HFFc6 (cell line): ENCODE results near the gene KLK15. TPM values are rescaled to one million over a fixed set of nuclear protein-coding genes. Genes with fewer than 3 reads are reported as not detected.

Source experiments
- DNase-seq: peaks from one replicate; pipeline ENCODE4 v3.0.0-alpha.2; 2018
- H3K27ac Mint-ChIP-seq: 2 replicates; pipeline ENCODE4 v1.8.0; 2020; ENCODE audit warnings: mild to moderate bottlenecking, mixed read lengths
- H3K27me3 Mint-ChIP-seq: 2 replicates; pipeline ENCODE4 v1.8.0; 2021; ENCODE audit warnings: mild to moderate bottlenecking, moderate library complexity, mixed read lengths; ENCODE audit not compliant: insufficient read depth
- H3K36me3 Mint-ChIP-seq: 2 replicates; pipeline ENCODE4 v1.8.0; 2021; ENCODE audit warnings: low read depth, mixed read lengths
- H3K4me1 Mint-ChIP-seq: 2 replicates; pipeline ENCODE4 v1.8.0; 2020; ENCODE audit warnings: low read depth, mixed read lengths
- H3K4me3 Mint-ChIP-seq: 2 replicates; pipeline ENCODE4 v1.8.0; 2020; ENCODE audit warnings: mild to moderate bottlenecking, moderate library complexity, mixed read lengths
- H3K9me3 Mint-ChIP-seq: 2 replicates; pipeline ENCODE4 v1.8.0; 2020; ENCODE audit warnings: mild to moderate bottlenecking, mixed read lengths
- CTCF ChIP-seq: fragments of 200-600 bp; sonication (generic); IDR thresholded peaks from 2 replicates; pipeline ENCODE4 v1.5.0; 2021; ENCODE audit warnings: antibody characterized with exemption, mild to moderate bottlenecking
- total RNA-seq, 6 experiments: library from RNA; stranded (reverse); fragmentation: NEBNext Ultra II Directional; extraction: Animal tissue kit (Norgen Biotek cat#: 25700); gene quantifications; 2 replicates in 1 of 6; 3 replicates in 5 of 6; pipeline ENCODE4 v1.2.3, GENCODE V29; 2021

The KLK15 gene
- total RNA-seq, 6 experiments from 2014 or later, result not detected

GRCh38 chr19:50857366-50857765 is 24.0 kb upstream of the KLK15 start:
- no peaks in the 10 kb centered on the region for H3K4me1 Mint-ChIP-seq
- H3K27me3 Mint-ChIP-seq, result peaks cover 10% of the 10 kb centered on the region

GRCh38 chr19:50854636-50855410 is 21.4 kb upstream of the KLK15 start, which contains the start of gene KLK3:
KLK3 (plus strand) TSS chr19:50854915; CDS start chr19:50854956, 41 bp downstream.
- TF ChIP-seq CTCF, result no peak
- Mint-ChIP-seq H3K27me3 (peaks cover 17% of the 10 kb centered on the region), H3K36me3 (no peaks in the 10 kb centered on the region; the same call in 1 of the 2 replicates), H3K4me1 (no peaks in the 10 kb centered on the region), H3K9me3 (peaks cover 20% of the 10 kb centered on the region; the same call in 1 of the 2 replicates), H3K4me3 (no peak within 1 kb of the TSS), H3K27ac (no peak within 1 kb of the TSS)
- no peak for DNase-seq

More at GRCh38 chr19:50857366-50857765, 24.0 kb upstream of the KLK15 start:
- DNase-seq, result no peak
- no peaks in the 10 kb centered on the region; the same call in 1 of the 2 replicates for H3K36me3 Mint-ChIP-seq
- no peak overlapping the region for H3K4me3 Mint-ChIP-seq
- H3K9me3 Mint-ChIP-seq, result peaks cover 18% of the 10 kb centered on the region; the same call in 1 of the 2 replicates
- H3K27ac Mint-ChIP-seq, result no peak overlapping the region
- no peak for TF ChIP-seq CTCF

GRCh38 chr19:50851620-50852019 is 18.2 kb upstream of the KLK15 start:
- H3K4me1 Mint-ChIP-seq, result no peaks in the 10 kb centered on the region
- H3K9me3 Mint-ChIP-seq, result peaks cover 15% of the 10 kb centered on the region; the same call in 1 of the 2 replicates
- no peaks in the 10 kb centered on the region for H3K36me3 Mint-ChIP-seq
- peaks cover 10% of the 10 kb centered on the region for H3K27me3 Mint-ChIP-seq
- no peak for TF ChIP-seq CTCF
- DNase-seq, result no peak
- no peak overlapping the region for H3K27ac Mint-ChIP-seq
- H3K4me3 Mint-ChIP-seq, result no peak overlapping the region

GRCh38 chr19:50850738-50851137 is 17.4 kb upstream of the KLK15 start:
- Mint-ChIP-seq H3K4me3 (no peak overlapping the region), H3K4me1 (no peaks in the 10 kb centered on the region), H3K9me3 (peaks cover 15% of the 10 kb centered on the region; the same call in 1 of the 2 replicates), H3K36me3 (no peaks in the 10 kb centered on the region), H3K27me3 (peaks cover 10% of the 10 kb centered on the region), H3K27ac (no peak overlapping the region)
- TF ChIP-seq CTCF, result no peak
- DNase-seq, result no peak

- Mint-ChIP-seq H3K27me3 (no peaks in the 10 kb centered on the region; the same call in none of the 2 replicates), H3K36me3 (no peaks in the 10 kb centered on the region), H3K4me3 (no peak overlapping the region), H3K9me3 (no peaks in the 10 kb centered on the region; the same call in 1 of the 2 replicates), H3K4me1 (no peaks in the 10 kb centered on the region), H3K27ac (no peak overlapping the region)
- DNase-seq, result no peak
- TF ChIP-seq CTCF, result no peak
Observed at GRCh38 chr19:50844296-50844935, 11.0 kb upstream of the KLK15 start.
